SHP77 treated with DMSO at 0.1 percent for 48 hours (cell line): ENCODE data around the gene LCN2.
"Not testable (repeated sequence)": the region's sequence is repeated elsewhere in the genome, so short reads cannot be mapped to it uniquely, and the experiment has no call there.

Source experiments
- DNase-seq: peaks from one replicate; lab custom pipeline; 2025; lab: John Stamatoyannopoulos, UW

LCN2 gene

DNA sequence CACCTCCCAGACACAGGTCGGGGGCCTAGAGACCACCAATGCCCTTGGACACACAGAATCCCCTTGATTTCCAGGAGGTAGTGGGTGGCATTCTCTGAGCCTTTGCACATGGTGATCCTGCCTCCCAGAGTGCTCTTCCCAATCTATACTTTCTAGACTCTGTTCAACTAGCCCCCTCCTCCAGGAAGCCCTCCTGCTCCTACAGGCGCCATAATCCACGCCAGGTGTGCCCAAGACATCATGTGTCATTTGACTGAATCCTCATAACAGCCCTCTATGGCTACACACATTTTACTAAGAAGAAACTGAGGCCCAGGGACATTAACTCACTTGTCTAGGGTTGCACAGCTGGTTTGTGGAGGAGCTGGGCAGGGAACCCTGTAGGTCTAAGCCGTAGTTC lies 18.0 kb downstream of the LCN2 start:
- no peak for DNase-seq

DNA sequence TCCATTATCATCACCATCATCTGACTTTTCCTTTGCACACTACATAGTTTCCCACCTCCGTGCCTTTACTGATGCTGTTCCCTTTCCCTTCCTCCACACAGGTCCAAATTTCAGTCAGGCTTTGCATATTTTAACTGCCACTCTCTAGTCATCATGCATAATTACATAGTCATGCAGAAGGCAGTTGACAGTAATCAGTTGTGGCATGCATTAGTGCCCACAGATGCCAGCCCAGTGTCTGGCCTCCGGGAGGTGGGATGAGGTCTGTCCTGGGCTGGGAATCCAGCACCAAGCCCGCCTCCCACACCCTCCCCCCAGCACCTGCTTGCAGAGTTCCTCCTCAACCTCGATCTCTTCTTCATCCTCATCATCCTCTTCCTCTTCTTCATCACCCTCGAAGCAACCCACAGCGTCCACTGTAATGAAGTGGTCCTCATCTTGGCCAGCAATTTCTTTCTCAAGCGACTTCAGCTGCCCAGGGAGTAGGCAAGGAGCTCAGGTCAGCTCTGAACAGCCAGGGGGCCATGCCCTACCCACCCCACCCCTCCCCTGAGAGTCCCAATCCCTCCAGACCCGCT lies 19.6 kb downstream of the LCN2 start:
- DNase-seq, result no peak

DNA sequence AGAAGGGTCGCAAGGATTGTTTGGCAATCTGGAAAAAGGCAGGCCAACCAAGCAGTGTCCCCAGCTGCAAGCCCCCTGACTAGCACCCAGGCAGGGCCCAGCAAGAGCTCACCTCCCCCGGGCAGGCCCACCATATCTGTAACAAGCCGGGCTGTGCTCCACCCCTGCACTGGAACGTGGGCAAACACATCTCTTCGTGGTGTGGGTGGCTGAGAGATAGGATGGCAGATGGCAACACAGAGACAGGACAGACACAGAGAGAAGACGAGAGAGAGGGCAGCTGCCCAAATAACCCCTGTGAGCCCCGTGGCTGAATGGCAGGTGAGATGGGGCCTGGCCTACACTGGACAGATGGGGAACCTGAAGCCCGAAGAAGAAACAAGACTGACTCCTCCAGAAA lies 20.2 kb downstream of the LCN2 start:
- DNase-seq, result no peak

DNA sequence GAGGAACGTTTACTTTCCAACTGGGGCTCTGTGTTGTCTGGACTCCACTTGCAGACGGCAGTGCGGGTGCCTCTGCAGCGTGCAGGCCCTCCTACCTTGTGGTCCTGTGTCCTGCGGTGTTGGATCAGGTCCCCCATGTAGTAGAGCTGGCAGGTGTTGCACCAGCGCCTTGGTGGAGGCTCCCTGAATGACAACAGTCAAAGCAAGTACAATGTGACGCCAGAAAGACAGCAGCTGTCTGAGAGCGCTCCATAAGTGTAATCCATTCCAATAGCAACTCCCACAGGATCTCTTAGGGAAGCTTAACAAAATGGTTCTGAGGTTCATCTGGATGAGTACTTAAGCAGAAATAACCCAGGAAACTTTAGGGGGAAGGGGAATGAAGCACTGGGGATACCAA lies 20.7 kb downstream of the LCN2 start:
- DNase-seq, result no peak

DNA sequence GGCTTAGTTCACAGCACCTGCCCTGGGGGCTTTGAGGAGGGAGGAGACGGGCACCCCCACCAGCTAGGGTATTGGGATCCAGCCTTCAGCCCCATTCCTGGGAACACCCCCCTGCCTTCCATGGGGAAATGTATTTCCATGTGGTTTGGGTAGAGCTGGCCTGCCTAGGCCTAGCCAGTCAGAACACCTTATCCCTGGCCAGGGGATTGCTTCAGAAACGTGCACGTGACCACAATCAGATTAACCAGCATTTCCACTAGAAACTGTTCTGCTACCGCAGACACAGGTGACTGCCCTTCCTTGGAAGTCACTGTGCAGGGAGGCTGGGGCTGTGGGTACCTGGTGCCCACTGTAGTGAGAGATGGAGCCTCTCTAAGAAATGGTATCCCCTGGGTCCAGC lies 24.8 kb downstream of the LCN2 start:
- DNase-seq, result no peak

DNA sequence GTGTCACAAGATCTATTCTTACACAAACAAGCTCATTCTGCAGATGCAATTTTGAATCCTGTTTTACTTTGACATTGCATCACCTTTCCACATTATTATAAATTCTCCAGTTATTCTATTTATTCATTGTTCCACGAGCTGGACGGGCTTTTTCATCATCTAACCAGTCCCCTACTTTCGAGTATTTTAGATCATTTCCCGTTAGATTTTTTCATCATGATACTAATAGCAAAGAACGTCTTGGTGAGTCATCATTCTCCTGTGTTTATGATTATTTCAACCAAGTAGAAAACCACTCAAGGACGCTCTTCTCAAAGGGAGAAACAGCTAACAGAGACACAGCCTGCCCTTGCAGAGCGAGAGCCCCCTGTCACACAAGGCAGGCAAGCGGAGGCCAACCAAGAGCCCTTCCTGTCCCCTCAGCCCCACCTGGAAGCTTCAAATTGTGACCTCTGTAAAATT lies 25.9 kb downstream of the LCN2 start:
- DNase-seq, result no peak

DNA sequence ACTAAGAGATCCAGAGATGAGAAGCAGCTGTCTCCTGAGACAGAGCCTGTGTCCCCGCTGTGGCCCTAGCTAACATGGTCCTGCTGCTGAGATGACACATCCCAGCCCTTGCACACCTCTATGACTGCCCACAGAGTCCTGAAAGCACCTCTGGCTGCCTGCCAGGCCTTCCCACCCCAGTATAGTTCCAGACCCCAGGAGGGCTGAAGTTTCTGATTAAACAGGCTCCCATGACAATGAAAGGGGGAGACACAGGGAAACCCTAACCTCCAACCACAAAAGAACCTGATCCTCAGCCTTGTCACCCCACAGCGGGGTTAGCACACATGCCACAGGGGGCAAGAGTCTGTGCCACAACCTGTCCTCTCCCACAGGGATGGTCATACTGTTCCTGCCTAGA lies 26.5 kb downstream of the LCN2 start:
- DNase-seq, result no peak

DNA sequence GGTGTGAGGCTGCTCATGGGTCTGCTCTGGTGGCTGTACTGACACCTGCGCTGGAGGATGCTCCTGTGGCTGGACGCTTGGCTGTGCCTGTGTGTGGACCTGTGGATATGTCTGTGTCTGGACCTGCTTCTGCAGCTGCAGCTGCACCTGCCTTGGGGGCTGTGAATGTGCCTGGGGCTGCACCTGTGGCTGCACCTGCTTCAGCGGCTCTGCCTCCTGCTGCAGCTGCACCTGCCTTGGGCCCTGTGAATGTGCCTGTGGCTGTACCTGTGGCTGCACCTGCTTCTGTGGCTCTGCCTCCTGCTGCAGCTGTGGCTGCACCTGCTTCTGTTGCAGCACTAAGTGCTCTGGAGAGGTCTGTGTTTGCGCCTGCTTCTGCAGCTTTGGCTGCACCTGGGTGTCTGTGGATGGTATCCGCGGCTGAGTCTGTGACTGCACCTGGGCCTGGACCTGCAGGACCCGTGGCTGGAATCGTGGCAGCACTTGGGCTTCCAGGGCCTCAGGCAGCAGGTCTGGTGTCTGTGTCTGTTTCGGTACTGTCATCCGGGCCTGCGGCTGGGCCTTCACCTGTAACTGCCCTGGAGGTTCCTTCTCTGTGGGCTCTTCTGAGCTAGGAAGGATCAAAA lies 29.7 kb downstream of the LCN2 start:
- DNase-seq, result no peak

DNA sequence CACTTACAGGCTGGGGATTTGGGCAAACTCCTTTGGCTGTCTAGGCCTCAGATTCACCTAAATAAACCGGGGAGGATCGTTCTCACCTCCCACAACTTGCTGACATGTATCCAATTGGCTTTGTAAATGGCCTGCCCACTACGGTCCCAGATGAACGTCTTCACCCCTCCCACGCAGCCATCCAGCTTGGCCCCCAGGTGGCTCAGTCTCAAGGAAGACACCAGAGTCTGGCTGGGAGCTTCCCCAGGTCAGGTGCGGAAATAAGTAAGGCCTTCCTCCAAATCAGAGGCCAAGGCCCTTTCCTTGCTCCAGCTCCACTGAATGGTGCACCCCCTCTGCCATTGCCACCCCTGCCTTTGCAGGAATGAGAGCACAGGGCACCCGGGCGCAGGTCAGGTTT lies 30.7 kb downstream of the LCN2 start:
- DNase-seq, result no peak

DNA sequence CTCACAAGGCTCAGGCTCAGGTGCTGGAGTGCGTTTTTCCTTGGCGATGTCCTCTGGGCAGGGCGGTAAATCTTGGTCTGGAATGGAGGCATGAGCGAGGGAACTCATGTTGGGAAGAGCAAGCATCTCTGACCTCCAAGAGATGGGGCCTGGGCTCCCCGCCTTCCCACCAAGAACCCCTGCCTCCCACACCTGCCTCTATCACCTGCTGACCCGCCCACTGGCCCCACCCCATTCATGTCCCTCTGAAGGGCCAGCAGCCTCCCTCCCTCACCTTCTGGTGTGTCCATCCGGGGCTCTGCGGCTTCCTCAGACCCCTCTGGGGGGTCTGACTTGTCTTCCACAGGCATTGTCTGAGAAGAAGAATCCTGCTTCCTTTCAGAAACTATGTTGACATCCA lies 31.2 kb downstream of the LCN2 start:
- no peak for DNase-seq

DNA sequence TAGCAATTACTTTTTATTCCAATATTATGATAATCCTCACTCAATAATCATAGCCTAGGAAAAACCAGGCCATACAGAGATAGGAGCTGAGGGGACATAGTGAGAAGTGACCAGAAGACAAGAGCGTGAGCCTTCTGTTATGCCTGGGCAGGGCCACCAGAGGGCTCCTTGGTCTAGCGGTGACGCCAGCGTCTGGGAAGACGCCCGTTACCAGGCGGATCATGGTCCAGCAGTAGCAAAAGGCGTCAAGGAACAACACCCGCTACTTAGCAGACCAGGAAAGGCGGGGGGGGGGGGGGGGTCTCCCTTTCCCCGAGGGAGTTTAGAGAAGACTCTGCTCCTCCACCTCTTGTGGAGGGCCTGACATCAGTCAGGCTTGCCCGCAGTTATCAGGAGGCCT lies 32.2 kb downstream of the LCN2 start:
- not testable (repeated sequence) for DNase-seq

DNA sequence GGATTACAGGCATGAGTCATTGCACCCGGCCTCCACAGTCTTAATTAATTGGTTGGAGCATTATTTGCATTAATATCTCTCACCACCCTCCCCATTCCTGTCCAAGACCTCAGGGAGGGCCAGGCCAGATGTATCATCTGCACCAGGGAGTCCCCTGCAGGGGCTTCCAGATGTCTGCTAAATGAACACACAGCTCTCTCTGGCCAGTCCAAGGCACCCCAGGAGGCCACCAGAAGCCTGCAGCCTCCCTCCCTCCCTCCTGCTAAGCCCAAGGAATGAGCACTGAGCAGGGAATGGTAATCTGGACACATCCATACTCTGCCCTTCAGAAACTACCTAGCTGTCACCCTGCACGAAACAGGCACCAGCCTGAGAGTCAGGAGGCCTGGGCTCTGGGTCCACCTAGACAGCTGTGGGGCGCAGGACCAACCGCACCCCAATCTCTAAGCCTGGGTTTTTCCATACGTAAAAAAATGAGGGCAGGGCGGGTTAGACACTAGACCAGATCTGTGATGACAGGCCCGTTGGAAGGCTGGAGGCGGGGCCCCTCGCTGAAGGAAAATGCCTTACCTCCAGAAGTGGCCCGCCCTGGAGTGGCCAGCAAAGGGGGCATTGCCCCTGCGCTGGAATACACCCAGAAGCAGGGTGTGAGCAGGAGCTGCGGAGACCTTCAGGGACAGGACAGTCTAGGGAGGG lies 33.8 kb downstream of the LCN2 start:
- DNase-seq, result no peak

DNA sequence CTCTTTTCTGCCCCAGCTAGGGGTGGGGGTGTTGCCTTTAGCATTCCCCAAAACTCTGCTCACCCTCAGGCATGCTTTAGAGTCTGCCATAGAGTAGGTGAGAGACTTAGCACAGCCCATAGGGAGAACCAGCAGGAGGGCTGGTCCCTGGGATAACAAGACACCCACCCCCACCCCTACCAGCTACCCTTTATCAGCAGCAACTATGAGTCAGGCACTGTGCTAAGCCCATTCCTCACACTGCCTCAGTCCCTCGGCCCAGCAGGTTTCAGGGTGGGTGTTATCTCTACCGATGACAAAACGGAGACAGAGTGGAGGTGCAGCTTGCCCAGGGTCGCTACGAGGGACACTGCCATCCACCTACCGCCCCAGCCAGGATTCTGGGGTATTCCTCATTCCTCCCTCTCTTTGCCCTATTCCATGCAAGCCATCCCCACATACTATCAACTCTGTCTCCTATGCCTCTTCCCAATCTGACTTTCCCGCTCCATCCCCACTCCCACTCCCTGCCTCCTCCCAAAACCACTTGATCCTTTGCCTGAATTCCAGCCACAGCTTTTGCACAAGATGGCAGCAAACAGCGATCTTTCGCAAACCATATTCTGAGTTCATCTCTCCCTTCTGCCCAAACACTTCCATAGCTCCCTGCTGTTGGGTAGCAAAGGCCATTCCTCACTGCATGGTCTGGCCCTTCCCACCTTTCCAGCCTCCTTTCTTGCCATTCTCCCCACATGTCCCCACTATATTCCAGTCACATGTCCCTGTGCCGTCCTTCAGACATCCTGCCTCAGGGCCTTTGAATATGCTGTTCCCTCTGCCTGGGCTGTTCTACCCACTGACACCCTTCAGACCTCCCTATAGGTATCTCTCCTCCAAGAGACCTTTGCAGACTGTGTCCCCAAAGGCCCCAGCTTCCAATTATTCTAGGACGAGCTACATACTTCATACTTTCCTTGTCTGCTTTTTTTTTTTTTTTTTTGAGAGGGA lies 37.0 kb downstream of the LCN2 start:
- DNase-seq, result no peak

DNA sequence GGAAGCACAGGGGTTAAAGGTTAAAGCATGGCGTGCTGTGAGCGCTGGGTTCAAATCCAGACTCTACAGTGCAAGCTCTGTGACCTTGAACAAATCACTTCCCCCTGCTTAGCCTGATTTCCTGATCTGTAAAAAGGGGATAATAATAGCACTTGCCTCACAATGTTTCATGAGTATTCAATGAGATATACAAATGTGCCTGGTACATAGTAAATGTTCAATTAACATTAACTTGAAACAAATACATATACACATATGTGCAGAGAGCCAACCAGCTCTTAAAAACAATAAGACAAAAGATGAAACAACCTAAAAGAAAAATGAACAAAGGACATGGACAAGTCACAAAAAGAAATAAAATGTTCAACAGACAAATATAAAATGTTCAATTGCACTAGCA lies 38.1 kb downstream of the LCN2 start:
- no peak for DNase-seq

DNA sequence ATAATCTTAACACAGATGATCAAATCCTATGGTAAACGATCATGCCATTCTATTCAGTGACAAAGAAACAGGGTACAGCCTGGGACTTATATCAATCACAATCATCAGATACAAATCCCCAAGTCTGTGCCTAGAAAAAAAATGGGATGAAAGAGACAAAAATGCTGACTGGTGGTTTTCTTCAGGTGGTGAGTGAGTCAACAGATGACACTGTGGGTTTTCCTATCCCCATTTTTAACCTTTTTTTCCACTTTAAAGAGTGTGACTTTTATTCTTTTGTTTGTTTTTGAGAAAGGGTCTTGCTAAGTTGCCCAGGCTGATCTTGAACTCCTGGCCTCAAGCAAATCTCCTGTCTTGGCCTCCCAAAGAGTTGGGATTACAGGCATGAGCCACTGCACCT lies 39.0 kb downstream of the LCN2 start:
- no peak for DNase-seq

DNA sequence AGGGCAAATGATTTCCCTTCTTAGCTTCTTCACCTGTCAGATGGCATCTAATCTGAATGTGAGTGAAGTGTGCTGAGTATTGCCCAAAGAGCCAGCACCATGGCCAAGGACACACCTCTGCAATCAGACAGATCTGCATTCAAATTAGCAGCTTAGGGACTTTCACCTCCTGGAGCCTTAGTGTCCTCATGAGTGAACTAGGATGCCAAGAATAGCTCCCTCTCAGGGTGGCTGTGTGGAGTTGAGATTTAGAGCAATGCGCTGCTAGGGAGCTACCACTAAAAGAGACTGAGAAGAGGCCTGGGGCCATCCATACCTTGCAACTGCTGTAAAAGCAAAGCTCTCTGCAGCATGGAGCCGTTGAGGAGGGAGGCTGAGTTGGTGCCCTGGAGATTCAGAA lies 40.8 kb downstream of the LCN2 start:
- no peak for DNase-seq

DNA sequence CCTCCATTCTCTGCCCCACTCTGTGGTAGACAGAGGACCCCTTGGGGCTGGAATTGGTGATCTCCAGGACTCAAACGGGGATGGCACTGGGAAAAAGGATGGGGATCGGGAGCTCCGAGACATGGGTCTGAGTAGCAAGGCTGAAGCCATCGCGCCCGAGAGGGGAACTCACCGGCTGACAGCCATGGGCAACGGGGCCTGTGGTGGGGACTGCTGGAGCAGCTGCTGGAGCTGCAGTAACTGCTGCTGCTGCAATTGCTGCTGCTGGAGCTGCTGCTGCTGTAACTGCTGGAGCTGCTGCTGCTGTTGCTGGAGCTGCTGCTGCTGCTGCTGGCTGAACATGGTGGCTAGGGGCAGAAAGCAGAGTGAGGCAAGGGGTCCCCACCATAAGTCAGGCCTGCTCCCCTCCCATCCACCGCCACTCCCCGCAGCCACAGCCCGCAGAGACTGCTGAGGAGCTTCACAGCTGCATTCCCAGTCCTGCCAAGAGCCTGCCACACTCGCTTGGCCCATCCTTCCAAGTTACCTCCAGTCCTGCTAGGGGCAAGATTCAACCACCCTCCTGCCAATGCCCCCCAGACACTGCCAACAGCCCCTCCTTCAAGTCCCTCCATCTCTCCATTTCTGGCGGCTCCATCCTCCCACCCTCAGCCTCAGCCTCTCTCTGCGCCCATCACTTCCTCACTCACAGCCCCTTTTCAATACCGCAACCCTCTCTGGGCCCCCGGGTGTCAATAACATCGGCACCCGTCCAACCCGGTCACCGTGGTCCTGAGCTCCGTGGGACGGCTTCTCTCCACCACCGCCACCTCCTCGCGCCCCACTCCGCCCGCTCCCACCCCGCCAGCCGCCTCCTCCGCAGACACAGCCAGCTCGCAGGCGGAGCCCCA lies 41.5 kb downstream of the LCN2 start:
- DNase-seq, result no peak

DNA sequence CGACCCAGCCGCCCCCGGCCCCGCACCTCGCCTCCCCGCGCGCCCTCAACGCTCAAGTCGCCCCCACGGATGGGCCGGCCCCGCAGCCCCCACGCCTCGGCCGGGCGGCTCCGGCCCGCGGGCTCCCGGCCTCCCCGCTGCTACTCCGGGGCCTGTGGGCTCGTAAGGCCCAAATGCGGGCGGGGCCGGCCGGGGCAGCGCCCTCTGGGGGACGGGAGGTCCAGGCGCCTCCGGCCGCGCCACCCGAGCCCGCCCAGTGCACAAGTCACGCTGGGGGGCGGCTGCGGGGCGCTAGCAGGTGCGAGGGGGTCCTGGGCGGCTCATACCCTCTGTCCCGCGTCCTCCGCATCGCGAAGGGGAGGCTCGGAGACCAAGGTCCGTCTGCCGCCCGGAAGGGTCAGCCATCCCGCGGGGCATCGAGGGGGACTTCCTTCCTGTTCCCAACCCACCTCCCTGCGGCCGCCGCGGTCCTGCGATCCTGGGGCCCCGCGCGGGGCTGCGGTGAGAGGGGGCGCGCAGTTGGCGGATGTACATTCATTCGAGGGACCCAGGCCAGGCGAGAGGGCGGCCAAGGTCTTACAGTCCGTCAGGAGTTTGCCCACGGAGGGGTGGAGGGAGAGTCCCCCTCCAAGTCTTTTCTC lies 42.3 kb downstream of the LCN2 start, which contains the start of gene CIZ1:
Gene CIZ1, minus strand, starts transcription at position 167 of the 641 bp plus-strand sequence. CDS start 715 bp downstream, outside the sequence.
- DNase-seq, result peak; percentile 18

DNA sequence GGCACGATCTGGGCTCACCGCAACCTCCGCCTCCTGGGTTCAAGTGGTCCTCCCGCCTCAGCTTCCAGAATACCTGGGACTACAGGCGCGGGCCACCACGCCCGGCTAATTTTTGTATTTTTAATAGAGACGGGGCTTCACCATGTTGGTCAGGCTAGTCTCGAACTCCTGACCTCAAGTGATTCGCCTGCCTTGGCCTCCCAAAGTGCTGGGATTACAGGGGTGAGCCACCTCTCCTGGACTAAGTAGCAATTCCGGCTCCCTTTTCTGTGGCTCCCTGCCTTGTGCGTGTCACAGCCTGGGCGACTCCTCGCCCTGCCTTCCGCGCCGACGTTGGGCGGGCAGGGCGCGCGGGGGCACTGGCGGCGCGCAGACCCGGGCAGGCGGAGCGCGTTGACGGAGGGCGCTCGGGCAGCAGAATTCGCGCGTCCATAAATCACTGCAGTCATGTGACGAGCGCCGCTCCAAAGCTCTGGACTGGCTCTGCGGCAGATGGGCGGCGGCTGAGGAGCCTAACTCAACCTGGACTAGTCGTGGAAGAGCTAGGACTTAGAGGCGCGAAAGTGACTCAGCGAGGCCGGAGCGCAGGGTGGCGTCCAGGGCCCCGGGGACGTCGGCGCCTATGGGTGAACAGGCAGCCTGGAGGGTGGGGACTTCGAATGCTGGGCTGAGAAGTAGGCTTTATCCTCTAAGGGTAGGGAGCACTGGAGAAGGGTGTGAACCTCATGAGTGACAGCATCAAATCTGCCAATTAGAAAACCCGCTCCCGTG lies 43.5 kb downstream of the LCN2 start:
- DNase-seq, result peak; percentile 85
